Measurements from ENCODE around the gene TNS3.
A peak's percentile ranks its signal among the peaks of the same experiment; 100 is the strongest.

TNS3 gene

DNA sequence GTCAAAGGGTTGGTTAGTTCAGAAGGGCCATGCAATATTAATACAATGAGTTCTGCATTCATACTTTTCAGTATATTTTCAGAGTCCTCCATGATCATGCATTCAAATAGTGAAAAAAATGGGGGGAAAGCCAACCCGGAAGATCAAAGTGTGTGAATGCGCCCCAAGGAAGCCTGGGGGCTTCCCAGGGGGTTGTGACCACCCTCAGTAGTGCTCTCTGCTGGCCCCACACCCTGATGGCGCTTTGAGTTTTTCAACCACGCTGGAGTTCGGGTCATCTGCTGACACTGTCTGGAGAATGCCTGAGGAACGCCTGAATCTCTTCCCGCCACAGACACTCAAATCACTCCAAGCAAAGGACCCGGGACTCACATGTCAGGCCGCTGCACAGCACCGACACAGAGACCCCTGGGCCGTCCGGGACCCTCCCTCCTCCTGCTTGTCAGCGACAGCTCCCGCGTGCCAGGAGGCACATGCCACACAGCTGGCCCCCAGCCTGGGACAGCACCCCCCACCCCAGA is 1.0 kb downstream of the TNS3 start:
- Histone ChIP-seq H3K4me3 (ENCODE audit: low read length in 2 of 2) (peak overlapping the region; percentile 55 to 84), H3K27me3 (ENCODE audit: control insufficient read depth in 1 of 2, insufficient read depth in 2 of 2, low read length in 2 of 2) (no peaks in the 10 kb centered on the region), H3K9ac (ENCODE audit: low read length in 2 of 2) (peak overlapping the region in 1 of 2 donors; percentile 57), H3K36me3 (ENCODE audit: control insufficient read depth in 2 of 2, insufficient read depth in 2 of 2, low read length in 2 of 2) (no peaks in the 10 kb centered on the region), H3K27ac (ENCODE audit: low read length) (no peak overlapping the region), H3K4me1 (ENCODE audit: control insufficient read depth, insufficient read depth, low read length) (peaks cover 58% of the 10 kb centered on the region), H3K9me3 (ENCODE audit: control insufficient read depth in 2 of 2, low read length in 2 of 2) (no peaks in the 10 kb centered on the region)

GRCh38 chr7:47580175-47580706 is 1.7 kb downstream of the TNS3 start:
- no peaks in the 10 kb centered on the region for H3K36me3 ChIP-seq (ENCODE audit: control insufficient read depth in 2 of 2, insufficient read depth in 2 of 2, low read length in 2 of 2)
- H3K9ac ChIP-seq (ENCODE audit: low read length in 2 of 2): no peak overlapping the region
- H3K4me3 ChIP-seq (ENCODE audit: low read length in 2 of 2): peak overlapping the region in 1 of 2 donors; percentile 84
- H3K27me3 ChIP-seq (ENCODE audit: control insufficient read depth in 1 of 2, insufficient read depth in 2 of 2, low read length in 2 of 2): no peaks in the 10 kb centered on the region
- H3K4me1 ChIP-seq (ENCODE audit: control insufficient read depth, insufficient read depth, low read length): peaks cover 61% of the 10 kb centered on the region
- H3K27ac ChIP-seq (ENCODE audit: low read length): no peak overlapping the region
- H3K9me3 ChIP-seq (ENCODE audit: control insufficient read depth in 2 of 2, low read length in 2 of 2): no peaks in the 10 kb centered on the region

- H3K4me3 ChIP-seq (ENCODE audit: low read length in 2 of 2): no peak overlapping the region
- H3K9ac ChIP-seq (ENCODE audit: low read length in 2 of 2): no peak overlapping the region
- H3K36me3 ChIP-seq (ENCODE audit: control insufficient read depth in 2 of 2, insufficient read depth in 2 of 2, low read length in 2 of 2): no peaks in the 10 kb centered on the region
- no peaks in the 10 kb centered on the region for H3K27me3 ChIP-seq (ENCODE audit: control insufficient read depth in 1 of 2, insufficient read depth in 2 of 2, low read length in 2 of 2)
- H3K27ac ChIP-seq (ENCODE audit: low read length): peak overlapping the region; percentile 11
- H3K4me1 ChIP-seq (ENCODE audit: control insufficient read depth, insufficient read depth, low read length): peaks cover 62% of the 10 kb centered on the region
- H3K9me3 ChIP-seq (ENCODE audit: control insufficient read depth in 2 of 2, low read length in 2 of 2): no peaks in the 10 kb centered on the region
Measured at GRCh38 chr7:47579458-47579857, 2.5 kb downstream of the TNS3 start.

- Histone ChIP-seq H3K27me3 (ENCODE audit: control insufficient read depth in 1 of 2, insufficient read depth in 2 of 2, low read length in 2 of 2) (no peaks in the 10 kb centered on the region), H3K27ac (ENCODE audit: low read length) (peak overlapping the region; percentile 11), H3K36me3 (ENCODE audit: control insufficient read depth in 2 of 2, insufficient read depth in 2 of 2, low read length in 2 of 2) (no peaks in the 10 kb centered on the region), H3K4me3 (ENCODE audit: low read length in 2 of 2) (no peak overlapping the region), H3K4me1 (ENCODE audit: control insufficient read depth, insufficient read depth, low read length) (peaks cover 66% of the 10 kb centered on the region), H3K9me3 (ENCODE audit: control insufficient read depth in 2 of 2, low read length in 2 of 2) (no peaks in the 10 kb centered on the region), H3K9ac (ENCODE audit: low read length in 2 of 2) (no peak overlapping the region)
Measured at GRCh38 chr7:47578579-47579270, 3.2 kb downstream of the TNS3 start.

DNA sequence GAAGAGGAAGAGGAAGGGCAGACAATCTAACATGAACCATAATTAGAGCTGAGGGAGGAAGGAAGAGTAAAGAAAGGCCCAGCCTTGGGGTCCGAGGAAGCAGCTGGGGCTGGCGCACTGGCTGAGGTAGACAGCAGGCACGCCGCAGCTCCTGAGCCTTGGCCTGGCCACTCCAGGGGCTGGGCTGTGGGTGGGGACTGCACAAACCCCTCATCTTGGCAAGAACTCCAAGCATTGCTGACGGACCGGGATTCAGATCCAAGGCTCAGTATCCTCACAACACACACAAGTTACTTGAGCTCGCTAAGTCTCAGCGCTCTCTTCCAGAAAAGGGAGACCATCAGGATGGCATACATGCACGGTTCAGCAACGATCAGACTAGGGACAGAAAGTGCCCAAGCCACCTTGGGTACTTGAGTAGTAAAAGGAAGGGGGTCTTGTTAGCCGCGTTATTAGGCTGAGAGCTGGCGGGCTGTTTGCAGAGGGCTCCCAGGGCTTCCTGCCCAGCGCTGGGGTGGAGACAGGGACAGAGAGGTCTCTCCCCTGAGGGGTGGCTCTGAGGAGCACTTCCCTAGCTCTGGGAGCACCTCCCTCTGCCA is 4.5 kb downstream of the TNS3 start:
- Histone ChIP-seq H3K9me3 (ENCODE audit: control insufficient read depth in 2 of 2, low read length in 2 of 2) (no peaks in the 10 kb centered on the region), H3K9ac (ENCODE audit: low read length in 2 of 2) (peak overlapping the region; percentile 36 to 60), H3K27ac (ENCODE audit: low read length) (peak overlapping the region; percentile 91), H3K4me1 (ENCODE audit: control insufficient read depth, insufficient read depth, low read length) (peaks cover 70% of the 10 kb centered on the region), H3K27me3 (ENCODE audit: control insufficient read depth in 1 of 2, insufficient read depth in 2 of 2, low read length in 2 of 2) (no peaks in the 10 kb centered on the region), H3K4me3 (ENCODE audit: low read length in 2 of 2) (peak overlapping the region; percentile 58 to 74), H3K36me3 (ENCODE audit: control insufficient read depth in 2 of 2, insufficient read depth in 2 of 2, low read length in 2 of 2) (no peaks in the 10 kb centered on the region)

DNA sequence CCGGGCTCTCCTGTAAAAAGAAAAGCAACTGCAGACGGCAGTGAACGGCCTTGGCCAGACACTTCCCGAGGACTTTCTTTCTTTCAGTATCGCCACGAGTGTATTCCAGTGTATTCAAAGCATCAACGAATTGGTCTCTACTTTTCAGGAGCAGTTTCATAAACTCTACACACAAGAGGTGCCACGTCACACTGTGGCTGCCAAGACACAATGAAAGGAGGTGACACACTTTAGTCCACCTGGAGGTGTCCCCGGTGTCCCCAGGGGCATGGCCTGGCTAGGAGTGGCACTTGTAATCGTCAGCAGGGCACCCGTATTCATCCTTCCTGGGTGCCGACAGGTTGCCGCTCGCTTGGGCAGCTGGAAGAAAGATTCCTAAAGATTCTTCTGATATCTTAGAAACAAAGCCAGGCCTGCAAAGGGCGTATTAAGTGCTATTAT is 5.0 kb downstream of the TNS3 start:
- Histone ChIP-seq H3K9ac (ENCODE audit: low read length in 2 of 2) (peak overlapping the region; percentile 36 to 60), H3K36me3 (ENCODE audit: control insufficient read depth in 2 of 2, insufficient read depth in 2 of 2, low read length in 2 of 2) (no peaks in the 10 kb centered on the region), H3K27me3 (ENCODE audit: control insufficient read depth in 1 of 2, insufficient read depth in 2 of 2, low read length in 2 of 2) (no peaks in the 10 kb centered on the region), H3K27ac (ENCODE audit: low read length) (peak overlapping the region; percentile 91), H3K9me3 (ENCODE audit: control insufficient read depth in 2 of 2, low read length in 2 of 2) (no peaks in the 10 kb centered on the region), H3K4me3 (ENCODE audit: low read length in 2 of 2) (peak overlapping the region; percentile 58 to 74), H3K4me1 (ENCODE audit: control insufficient read depth, insufficient read depth, low read length) (peaks cover 71% of the 10 kb centered on the region)

GRCh38 chr7:47576031-47576865 is 5.7 kb downstream of the TNS3 start:
- peak overlapping the region; percentile 91 for H3K27ac ChIP-seq (ENCODE audit: low read length)
- no peaks in the 10 kb centered on the region for H3K9me3 ChIP-seq (ENCODE audit: control insufficient read depth in 2 of 2, low read length in 2 of 2)
- no peaks in the 10 kb centered on the region for H3K27me3 ChIP-seq (ENCODE audit: control insufficient read depth in 1 of 2, insufficient read depth in 2 of 2, low read length in 2 of 2)
- H3K9ac ChIP-seq (ENCODE audit: low read length in 2 of 2): peak overlapping the region; percentile 36 to 60
- peaks cover 77% of the 10 kb centered on the region for H3K4me1 ChIP-seq (ENCODE audit: control insufficient read depth, insufficient read depth, low read length)
- peak overlapping the region; percentile 58 to 74 for H3K4me3 ChIP-seq (ENCODE audit: low read length in 2 of 2)
- H3K36me3 ChIP-seq (ENCODE audit: control insufficient read depth in 2 of 2, insufficient read depth in 2 of 2, low read length in 2 of 2): no peaks in the 10 kb centered on the region

GRCh38 chr7:47574482-47575329 is 7.2 kb downstream of the TNS3 start:
- Histone ChIP-seq H3K9ac (ENCODE audit: low read length in 2 of 2) (no peak overlapping the region), H3K27ac (ENCODE audit: low read length) (peak overlapping the region; percentile 60), H3K4me1 (ENCODE audit: control insufficient read depth, insufficient read depth, low read length) (peaks cover 79% of the 10 kb centered on the region), H3K36me3 (ENCODE audit: control insufficient read depth in 2 of 2, insufficient read depth in 2 of 2, low read length in 2 of 2) (no peaks in the 10 kb centered on the region), H3K27me3 (ENCODE audit: control insufficient read depth in 1 of 2, insufficient read depth in 2 of 2, low read length in 2 of 2) (no peaks in the 10 kb centered on the region), H3K9me3 (ENCODE audit: control insufficient read depth in 2 of 2, low read length in 2 of 2) (no peaks in the 10 kb centered on the region), H3K4me3 (ENCODE audit: low read length in 2 of 2) (no peak overlapping the region)

GRCh38 chr7:47573758-47574481 is 8.0 kb downstream of the TNS3 start:
- H3K4me1 ChIP-seq (ENCODE audit: control insufficient read depth, insufficient read depth, low read length): peaks cover 75% of the 10 kb centered on the region
- peak overlapping the region in 1 of 2 donors; percentile 7 for H3K9ac ChIP-seq (ENCODE audit: low read length in 2 of 2)
- peak overlapping the region; percentile 60 for H3K27ac ChIP-seq (ENCODE audit: low read length)
- H3K36me3 ChIP-seq (ENCODE audit: control insufficient read depth in 2 of 2, insufficient read depth in 2 of 2, low read length in 2 of 2): no peaks in the 10 kb centered on the region
- H3K9me3 ChIP-seq (ENCODE audit: control insufficient read depth in 2 of 2, low read length in 2 of 2): no peaks in the 10 kb centered on the region
- no peaks in the 10 kb centered on the region for H3K27me3 ChIP-seq (ENCODE audit: control insufficient read depth in 1 of 2, insufficient read depth in 2 of 2, low read length in 2 of 2)
- H3K4me3 ChIP-seq (ENCODE audit: low read length in 2 of 2): peak overlapping the region in 1 of 2 donors; percentile 35

All from stomach smooth muscle (tissue), 2 donors.